A549 (cell line): ENCODE results near the gene MED13L. TPM values are rescaled to one million over a fixed set of nuclear protein-coding genes. Genes with fewer than 3 reads are reported as not detected.

Source experiments
- ATAC-seq, 2 experiments: fragments of 200-7000 bp in 1 of 2; fragments of >200 bp in 1 of 2; cut with Nextera tagmentation in 1 of 2; cut with Tn5 transposase in 1 of 2; 3 replicates each; pipeline versions ENCODE4 v1.8.0 to v1.9.1; 2018 to 2020; ENCODE audit warnings: mild to moderate bottlenecking in 1 of 2, moderate library complexity in 1 of 2
- CTCF ChIA-PET: fragments of 300-600 bp; sonication (Branson Sonifier 250); formaldehyde crosslinking; extraction: SDS; loops from one replicate; lab custom pipeline; 2021; ENCODE audit warnings: antibody characterized with exemption, inconsistent platforms; lab: Yijun Ruan, JAX
- POLR2A ChIA-PET: fragments of 350-600 bp; formaldehyde crosslinking; extraction: SDS; loops from one replicate; lab custom pipeline; 2021; ENCODE audit warnings: antibody characterized with exemption, inconsistent platforms; lab: Yijun Ruan, JAX
- DNase-seq, 2 experiments: peaks; one replicate each; pipeline versions ENCODE4 v3.0.0 to v3.0.0-alpha.2; 2011 to 2016; ENCODE audit warnings: low read depth in 1 of 2, low spot score in 1 of 2
- FAIRE-seq: peaks from 2 replicates; lab custom pipeline; 2011; peaks lifted over from hg19 to GRCh38; lab: Jason Lieb, UNC
- H3K27ac ChIP-seq, 2 experiments: fragments of >200 bp; sonication (Bioruptor Twin); formaldehyde crosslinking; 3 replicates each; pipeline ENCODE4 v1.5.1; 2016 to 2017
- H3K4me1 ChIP-seq: fragments of >200 bp; sonication (Bioruptor Twin); formaldehyde crosslinking; 3 replicates; pipeline ENCODE4 v1.6.1; 2016
- H3K4me2 ChIP-seq: fragments of >200 bp; sonication (Bioruptor Twin); formaldehyde crosslinking; 3 replicates; pipeline ENCODE4 v1.6.1; 2016
- H3K4me3 ChIP-seq: fragments of >200 bp; sonication (Bioruptor Twin); formaldehyde crosslinking; 3 replicates; pipeline ENCODE4 v1.5.1; 2016
- H3K9me3 ChIP-seq: fragments of >200 bp; sonication (Bioruptor Twin); formaldehyde crosslinking; 3 replicates; pipeline ENCODE4 v1.6.1; 2016
- BHLHE40 ChIP-seq: IDR thresholded peaks from 2 replicates; pipeline ENCODE4 v1.6.1; 2012; ENCODE audit warnings: low read depth, low read length, inconsistent platforms
- CBX2 ChIP-seq: fragments of 200-600 bp; sonication (generic); IDR thresholded peaks from 2 replicates; pipeline ENCODE4 v1.6.1; 2016; ENCODE audit warnings: low read depth, mild to moderate bottlenecking, borderline replicate concordance
- CEBPB ChIP-seq, 2 experiments: fragments of >200 bp in 1 of 2; sonication (Bioruptor Twin) in 1 of 2; formaldehyde crosslinking in 1 of 2; IDR thresholded peaks; 2 replicates each; pipeline ENCODE4 v1.6.1; 2012 to 2016
- CHD2 ChIP-seq: fragments of 150-350 bp; IDR thresholded peaks from 2 replicates; pipeline ENCODE4 v1.6.1; 2014; ENCODE audit warnings: low read length; ENCODE audit not compliant: partially characterized antibody
- CHD4 ChIP-seq: fragments of 200-600 bp; sonication (generic); IDR thresholded peaks from 2 replicates; pipeline ENCODE4 v1.6.1; 2016; ENCODE audit warnings: antibody characterized with exemption, mild to moderate bottlenecking, borderline replicate concordance
- EHF ChIP-seq: fragments of 250-450 bp; sonication (Bioruptor Pico); IDR thresholded peaks from 2 replicates; pipeline ENCODE4 v1.5.0; 2020; ENCODE audit warnings: mild to moderate bottlenecking
- EP300 ChIP-seq, 2 experiments: fragments of >200 bp; sonication (Bioruptor Twin); formaldehyde crosslinking; IDR thresholded peaks; 2 replicates in 1 of 2; 3 replicates in 1 of 2; pipeline ENCODE4 v1.6.1; 2016 to 2017
- FOSB ChIP-seq: fragments of 250-450 bp; sonication (Bioruptor Pico); IDR thresholded peaks from 2 replicates; pipeline ENCODE4 v1.5.0; 2020; ENCODE audit warnings: mild to moderate bottlenecking, moderate library complexity
- HDAC2 ChIP-seq: fragments of 200-600 bp; sonication (generic); IDR thresholded peaks from 2 replicates; pipeline ENCODE4 v1.6.1; 2016
- HEYL ChIP-seq: fragments of 250-450 bp; sonication (Bioruptor Pico); IDR thresholded peaks from 2 replicates; pipeline ENCODE4 v1.8.0; 2021; ENCODE audit warnings: mild to moderate bottlenecking, moderate library complexity
- HOXB13 ChIP-seq: fragments of 250-450 bp; sonication (Bioruptor Pico); IDR thresholded peaks from 2 replicates; pipeline ENCODE4 v1.5.0; 2020; ENCODE audit warnings: low read depth, mild to moderate bottlenecking, moderate library complexity
- JUN ChIP-seq, 2 experiments: fragments of >200 bp; sonication (Bioruptor Twin); formaldehyde crosslinking; IDR thresholded peaks; 2 replicates in 1 of 2; 3 replicates in 1 of 2; pipeline ENCODE4 v1.6.1; 2016 to 2017
- KDM1A ChIP-seq: fragments of 200-600 bp; sonication (generic); IDR thresholded peaks from 2 replicates; pipeline ENCODE4 v1.6.1; 2016; ENCODE audit warnings: low read depth, mild to moderate bottlenecking
- MAFK ChIP-seq: fragments of 450-650 bp; IDR thresholded peaks from 2 replicates; pipeline ENCODE4 v1.6.1; 2014; ENCODE audit not compliant: partially characterized antibody
- NFE2L2 ChIP-seq: fragments of 150-350 bp; conservative IDR thresholded peaks from 2 replicates; pipeline ENCODE4 v1.6.1; 2014; ENCODE audit warnings: low read length
- NR3C1 ChIP-seq: fragments of >200 bp; sonication (Bioruptor Twin); formaldehyde crosslinking; IDR thresholded peaks from 3 replicates; pipeline ENCODE4 v1.6.1; 2017
- PHF8 ChIP-seq: fragments of 200-600 bp; sonication (generic); IDR thresholded peaks from 2 replicates; pipeline ENCODE4 v1.6.1; 2016; ENCODE audit warnings: low read depth, mild to moderate bottlenecking, antibody characterized with exemption, moderate library complexity, borderline replicate concordance
- POLR2A ChIP-seq: IDR thresholded peaks from 2 replicates; pipeline ENCODE4 v1.6.1; 2012; ENCODE audit warnings: mild to moderate bottlenecking, low read length
- POLR2AphosphoS2 ChIP-seq: conservative IDR thresholded peaks from 2 replicates; pipeline ENCODE4 v1.6.1; 2012; ENCODE audit warnings: low read length, improper control_type of control experiment, inconsistent platforms
- RFX5 ChIP-seq: fragments of 450-650 bp; IDR thresholded peaks from 2 replicates; pipeline ENCODE4 v1.7.1; 2014; ENCODE audit warnings: antibody characterized with exemption, mild to moderate bottlenecking, moderate library complexity
- RNF2 ChIP-seq: fragments of 200-600 bp; sonication (generic); IDR thresholded peaks from 2 replicates; pipeline ENCODE4 v1.6.1; 2016; ENCODE audit warnings: low read depth, mild to moderate bottlenecking, antibody characterized with exemption, moderate library complexity, borderline replicate concordance
- TFCP2L1 ChIP-seq: fragments of 250-450 bp; sonication (Bioruptor Pico); IDR thresholded peaks from 2 replicates; pipeline ENCODE4 v1.5.0; 2021; ENCODE audit warnings: mild to moderate bottlenecking
- ZC3H11A ChIP-seq: fragments of 450-650 bp; IDR thresholded peaks from 2 replicates; pipeline ENCODE4 v1.6.1; 2014; ENCODE audit warnings: antibody characterized with exemption, mild to moderate bottlenecking
- ZNF302 ChIP-seq: fragments of 250-450 bp; sonication (Bioruptor Pico); IDR thresholded peaks from 2 replicates; pipeline ENCODE4 v1.9.0; 2021; ENCODE audit warnings: inconsistent platforms, mild to moderate bottlenecking, moderate library complexity
- WGBS: methylation state at CpG from one replicate; pipeline ENCODE4 v1.1.6; 2017; ENCODE audit errors: missing lambda C conversion rate; 5-methylcytosine and 5-hydroxymethylcytosine counted together
- polyA plus RNA-seq, 4 experiments: library from polyadenylated mRNA; depleted of rRNA in 3 of 4; stranded (reverse); fragments of >200 nt; fragmentation: RNase III in 1 of 4; extraction: RNeasy Plus Mini Kit Qiagen cat#74134 plus additional on column Dnase treatment in 1 of 4; gene quantifications; 2 replicates in 3 of 4; 3 replicates in 1 of 4; pipeline ENCODE4 v1.2.3, GENCODE V29; 2011 to 2017
- TF ChIP-seq, protein P1 (sequence below): fragments of >200 bp; sonication (Bioruptor Twin); formaldehyde crosslinking; IDR thresholded peaks from 3 replicates; pipeline ENCODE4 v1.6.1; 2016
- TF ChIP-seq, protein P2 (sequence below): fragments of 200-600 bp; sonication (generic); IDR thresholded peaks from 2 replicates; pipeline ENCODE4 v1.6.1; 2016; ENCODE audit warnings: antibody characterized with exemption, mild to moderate bottlenecking, moderate library complexity

The MED13L gene
- polyA plus RNA-seq, 2 of the 4 experiments (the other 2 are of a cell fraction): 23.2 to 134 TPM

DNA sequence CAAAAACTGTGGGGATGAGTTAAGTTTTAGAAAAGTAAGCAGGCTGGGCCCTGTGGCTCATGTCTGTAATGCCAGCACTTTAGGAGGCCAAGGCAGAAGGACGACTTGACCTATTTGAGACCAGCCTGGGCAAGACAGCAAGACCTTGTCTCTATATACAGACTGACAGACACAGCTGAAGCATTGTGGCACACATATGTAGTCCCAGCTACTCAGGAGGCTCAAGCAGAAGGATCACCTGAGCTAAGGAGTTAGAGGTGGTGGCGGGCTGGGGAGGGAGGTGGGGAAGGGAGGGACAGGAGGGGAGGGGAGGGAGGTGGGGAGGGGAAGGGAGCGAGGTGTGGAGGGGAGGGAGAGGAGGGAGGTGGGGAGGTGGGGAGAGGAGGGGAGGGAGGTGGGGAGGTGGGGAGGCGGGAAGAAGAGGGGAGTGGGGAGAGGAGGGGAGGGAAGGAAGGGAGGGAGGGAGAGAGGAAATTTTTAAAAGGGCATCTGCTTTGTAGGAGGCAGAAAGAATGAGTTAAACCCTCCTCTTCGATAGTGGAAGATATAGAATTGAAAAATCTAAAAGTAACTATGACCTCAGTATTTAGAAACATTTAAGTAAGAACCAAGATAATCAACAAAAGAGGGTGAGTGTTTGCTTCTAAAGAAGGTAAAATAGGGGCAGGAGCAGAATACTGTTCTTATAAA, 30.9 kb downstream of the MED13L start:
- Histone ChIP-seq H3K4me3 (no peak overlapping the region), H3K4me2 (no peak overlapping the region), H3K4me1 (peaks cover 38% of the 10 kb centered on the region), H3K9me3 (peaks cover 30% of the 10 kb centered on the region), H3K27ac (no peak overlapping the region)
- WGBS: 71% methylated on average over 2 of the region's 5 CpGs
- DNase-seq: no peak
- POLR2A ChIA-PET: no interaction called here
- CTCF ChIA-PET: interaction anchor here (1.1 to 3.6 kb wide), 2 partner anchors 10 to 244 kb away, joined by 3 to 23 read pairs; no protein-coding TSS in a partner anchor
- TF ChIP-seq NFE2L2: no peak
- TF ChIP-seq FOSB: no peak
- no peak for TF ChIP-seq MAFK
- TF ChIP-seq POLR2AphosphoS2: no peak
- no peak for TF ChIP-seq KDM1A
- TF ChIP-seq HOXB13: no peak
- ATAC-seq: 0 out of 6 replicates have a peak, but pooled peaks of 1 of the 2 experiments have one; percentile 34
- FAIRE-seq: no peak

DNA sequence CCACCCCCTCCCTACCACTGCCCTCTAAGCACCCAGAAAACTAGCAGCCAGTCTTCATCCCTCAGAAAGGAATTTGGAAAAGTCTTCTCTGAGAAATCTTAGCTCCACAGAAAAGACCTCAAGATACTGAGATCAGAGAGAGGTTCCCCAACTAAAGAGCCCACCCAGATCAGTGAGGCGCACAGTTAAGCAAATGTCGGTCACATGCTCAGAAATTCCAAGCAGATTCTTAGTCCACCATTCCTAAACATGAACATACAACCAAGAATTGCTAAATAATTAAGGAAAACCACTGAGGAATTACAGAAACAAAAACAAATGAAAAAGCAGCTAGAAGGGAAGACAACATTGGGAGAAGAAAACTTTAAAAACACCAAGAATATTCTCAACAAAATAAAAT, 32.3 kb downstream of the MED13L start:
- TF ChIP-seq, protein P1, sequence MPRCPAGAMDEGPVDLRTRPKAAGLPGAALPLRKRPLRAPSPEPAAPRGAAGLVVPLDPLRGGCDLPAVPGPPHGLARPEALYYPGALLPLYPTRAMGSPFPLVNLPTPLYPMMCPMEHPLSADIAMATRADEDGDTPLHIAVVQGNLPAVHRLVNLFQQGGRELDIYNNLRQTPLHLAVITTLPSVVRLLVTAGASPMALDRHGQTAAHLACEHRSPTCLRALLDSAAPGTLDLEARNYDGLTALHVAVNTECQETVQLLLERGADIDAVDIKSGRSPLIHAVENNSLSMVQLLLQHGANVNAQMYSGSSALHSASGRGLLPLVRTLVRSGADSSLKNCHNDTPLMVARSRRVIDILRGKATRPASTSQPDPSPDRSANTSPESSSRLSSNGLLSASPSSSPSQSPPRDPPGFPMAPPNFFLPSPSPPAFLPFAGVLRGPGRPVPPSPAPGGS: no peak
- TF ChIP-seq CHD4: no peak
- no peak for TF ChIP-seq TFCP2L1
- TF ChIP-seq HEYL (CRISPR knock-in tag): no peak
- TF ChIP-seq CHD2: no peak
- TF ChIP-seq EP300 (IDR thresholded peaks at IDR 0.05): no peak
- TF ChIP-seq POLR2A: no peak
- ChIA-PET CTCF (interaction anchor here (1.0 to 2.2 kb wide), 2 partner anchors 9 to 31 kb away, joined by 3 to 20 read pairs; no protein-coding TSS in a partner anchor), POLR2A (interaction anchor here (1.2 to 1.5 kb wide), 2 partner anchors 8 to 33 kb away, joined by 3 read pairs; partner anchors contain the start of gene MED13L)
- DNase-seq (no peak), FAIRE-seq (no peak), ATAC-seq (no peak)
- peak overlapping the region in 1 of 2 experiments; percentile 4; a peak in 1 of 6 replicates for H3K27ac ChIP-seq
- peak overlapping the region; percentile 54 for H3K4me2 ChIP-seq
- H3K4me1 ChIP-seq: peaks cover 43% of the 10 kb centered on the region
- H3K4me3 ChIP-seq: no peak overlapping the region
- 86% methylated on average over 2 of the region's 2 CpGs for WGBS
- H3K9me3 ChIP-seq: peaks cover 17% of the 10 kb centered on the region

DNA sequence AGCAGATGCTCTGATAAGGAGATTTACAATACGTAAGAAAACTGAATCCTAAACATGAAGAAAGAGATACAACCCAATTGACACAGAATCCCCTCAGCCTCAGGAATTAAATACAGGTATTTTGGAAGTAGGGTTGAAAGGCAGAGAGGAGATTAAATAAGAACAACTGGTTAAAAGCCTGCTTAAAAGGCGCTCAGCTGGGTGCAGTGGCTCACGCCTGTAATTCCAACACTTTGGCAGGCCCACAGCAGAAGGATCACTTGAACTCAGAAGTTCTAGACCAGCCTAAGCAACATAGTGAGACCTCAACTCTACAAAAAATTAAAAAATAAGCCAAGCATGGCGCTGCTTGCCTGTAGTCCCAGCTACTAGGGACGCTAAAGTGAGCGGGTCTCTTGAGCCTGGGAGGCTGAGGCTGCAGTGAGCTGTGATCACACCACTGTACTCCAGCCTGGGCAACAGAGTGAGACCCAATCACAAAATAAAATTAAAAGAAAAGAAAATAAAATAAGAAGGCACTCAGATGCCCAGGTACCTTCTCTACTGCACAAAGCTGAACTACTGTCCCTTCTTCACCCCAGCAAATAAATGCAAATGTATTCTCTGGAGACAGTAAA, 32.9 kb downstream of the MED13L start:
- peak in 1 of 2 experiments; percentile 51; a peak in 3 of 6 replicates for ATAC-seq
- Histone ChIP-seq H3K4me3 (no peak overlapping the region), H3K4me1 (peaks cover 43% of the 10 kb centered on the region), H3K27ac (peak overlapping the region in 1 of 2 experiments; percentile 4; a peak in 2 of 6 replicates), H3K9me3 (peaks cover 12% of the 10 kb centered on the region), H3K4me2 (peak overlapping the region; percentile 54)
- ChIA-PET POLR2A (interaction anchor here (1.2 to 1.5 kb wide), 2 partner anchors 8 to 33 kb away, joined by 3 read pairs; partner anchors contain the start of gene MED13L), CTCF (interaction anchor here (1.0 to 2.2 kb wide), 3 partner anchors 8 to 32 kb away, joined by 3 to 20 read pairs (median 6); no protein-coding TSS in a partner anchor)
- 77% methylated on average over 6 of the region's 6 CpGs for WGBS
- no peak for DNase-seq
- no peak for TF ChIP-seq CEBPB (IDR thresholded peaks at IDR 0.05)
- TF ChIP-seq EHF: no peak
- TF ChIP-seq PHF8: no peak
- no peak for FAIRE-seq

DNA sequence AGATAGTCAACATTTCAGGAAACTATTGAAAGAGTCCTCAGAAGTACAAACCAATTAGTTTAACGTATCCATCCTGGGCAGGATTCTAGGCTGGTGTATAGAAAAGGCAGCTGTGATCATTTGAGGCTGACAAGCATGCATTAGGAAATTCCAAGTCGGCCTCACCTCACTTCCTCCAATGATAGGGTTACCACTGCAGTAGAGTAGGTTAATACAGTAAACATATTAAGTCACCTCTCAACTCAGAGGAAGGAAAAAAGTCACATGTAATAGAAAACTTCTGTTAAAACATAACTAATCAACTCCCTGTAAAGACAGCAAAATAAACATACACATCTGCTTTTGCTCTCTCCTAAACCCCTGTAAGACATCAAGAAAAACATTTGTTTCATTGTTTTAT, 33.5 kb downstream of the MED13L start:
- Histone ChIP-seq H3K9me3 (peaks cover 6% of the 10 kb centered on the region; the same call in 2 of the 3 replicates), H3K4me2 (peak overlapping the region; percentile 54), H3K4me3 (no peak overlapping the region), H3K4me1 (peaks cover 43% of the 10 kb centered on the region), H3K27ac (peak overlapping the region in 1 of 2 experiments; percentile 5; a peak in 1 of 6 replicates)
- WGBS: 28% methylated on average over 2 of the region's 2 CpGs
- DNase-seq: peak in 1 of 2 experiments; percentile 30
- CTCF ChIA-PET: interaction anchor here (2.0 to 2.2 kb wide), 2 partner anchors 8 to 9 kb away, joined by 6 to 20 read pairs; no protein-coding TSS in a partner anchor
- peak; percentile 50 to 69; a peak in 3 of 6 replicates for ATAC-seq
- peak; percentile 65 for FAIRE-seq
- POLR2A ChIA-PET: no interaction called here
- no peak for TF ChIP-seq NR3C1
- TF ChIP-seq, protein P2, sequence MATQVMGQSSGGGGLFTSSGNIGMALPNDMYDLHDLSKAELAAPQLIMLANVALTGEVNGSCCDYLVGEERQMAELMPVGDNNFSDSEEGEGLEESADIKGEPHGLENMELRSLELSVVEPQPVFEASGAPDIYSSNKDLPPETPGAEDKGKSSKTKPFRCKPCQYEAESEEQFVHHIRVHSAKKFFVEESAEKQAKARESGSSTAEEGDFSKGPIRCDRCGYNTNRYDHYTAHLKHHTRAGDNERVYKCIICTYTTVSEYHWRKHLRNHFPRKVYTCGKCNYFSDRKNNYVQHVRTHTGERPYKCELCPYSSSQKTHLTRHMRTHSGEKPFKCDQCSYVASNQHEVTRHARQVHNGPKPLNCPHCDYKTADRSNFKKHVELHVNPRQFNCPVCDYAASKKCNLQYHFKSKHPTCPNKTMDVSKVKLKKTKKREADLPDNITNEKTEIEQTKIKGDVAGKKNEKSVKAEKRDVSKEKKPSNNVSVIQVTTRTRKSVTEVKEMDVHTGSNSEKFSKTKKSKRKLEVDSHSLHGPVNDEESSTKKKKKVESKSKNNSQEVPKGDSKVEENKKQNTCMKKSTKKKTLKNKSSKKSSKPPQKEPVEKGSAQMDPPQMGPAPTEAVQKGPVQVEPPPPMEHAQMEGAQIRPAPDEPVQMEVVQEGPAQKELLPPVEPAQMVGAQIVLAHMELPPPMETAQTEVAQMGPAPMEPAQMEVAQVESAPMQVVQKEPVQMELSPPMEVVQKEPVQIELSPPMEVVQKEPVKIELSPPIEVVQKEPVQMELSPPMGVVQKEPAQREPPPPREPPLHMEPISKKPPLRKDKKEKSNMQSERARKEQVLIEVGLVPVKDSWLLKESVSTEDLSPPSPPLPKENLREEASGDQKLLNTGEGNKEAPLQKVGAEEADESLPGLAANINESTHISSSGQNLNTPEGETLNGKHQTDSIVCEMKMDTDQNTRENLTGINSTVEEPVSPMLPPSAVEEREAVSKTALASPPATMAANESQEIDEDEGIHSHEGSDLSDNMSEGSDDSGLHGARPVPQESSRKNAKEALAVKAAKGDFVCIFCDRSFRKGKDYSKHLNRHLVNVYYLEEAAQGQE: no peak
- no peak for TF ChIP-seq RFX5
- no peak for TF ChIP-seq RNF2
- no peak for TF ChIP-seq BHLHE40
- TF ChIP-seq ZNF302 (CRISPR knock-in tag): no peak
- TF ChIP-seq ZC3H11A: no peak
- TF ChIP-seq CBX2: no peak
- no peak for TF ChIP-seq JUN (IDR thresholded peaks at IDR 0.05)
- no peak for TF ChIP-seq CHD2
- TF ChIP-seq HDAC2: no peak
